Mucosa of rectum (tissue), 2 donors: Measurements from ENCODE around the gene ATP7B.
"Not testable (repeated sequence)": the region's sequence is repeated elsewhere in the genome, so short reads cannot be mapped to it uniquely, and the experiment has no call there.

Source experiments
- H3K27ac ChIP-seq, 2 donors: one replicate each; pipeline ENCODE4 v1.7.0; 2013; ENCODE audit warnings: inconsistent platforms in 2 of 2, low read depth in 2 of 2, low read length in 2 of 2
- H3K27me3 ChIP-seq, 2 donors: one replicate each; pipeline ENCODE4 v1.7.0; 2013; ENCODE audit warnings: low read length in 2 of 2; ENCODE audit not compliant: control insufficient read depth in 2 of 2, insufficient read depth in 2 of 2
- H3K36me3 ChIP-seq, 2 donors: one replicate each; pipeline ENCODE4 v1.7.0; 2013; ENCODE audit warnings: low read length in 2 of 2; ENCODE audit not compliant: control insufficient read depth in 2 of 2, insufficient read depth in 2 of 2
- H3K4me1 ChIP-seq, 2 donors: one replicate each; pipeline ENCODE4 v1.7.0; 2013; ENCODE audit warnings: low read length in 2 of 2, mild to moderate bottlenecking in 1 of 2; ENCODE audit not compliant: control insufficient read depth in 2 of 2, insufficient read depth in 2 of 2
- H3K4me3 ChIP-seq, 2 donors: one replicate each; pipeline ENCODE4 v1.7.0; 2013; ENCODE audit warnings: low read length in 2 of 2
- H3K9ac ChIP-seq, 2 donors: one replicate each; pipeline ENCODE4 v1.7.0; 2013; ENCODE audit warnings: low read length in 2 of 2, low read depth in 1 of 2, mild to moderate bottlenecking in 1 of 2
- H3K9me3 ChIP-seq, 2 donors: one replicate each; pipeline ENCODE4 v1.7.0; 2013; ENCODE audit warnings: low read length in 2 of 2; ENCODE audit not compliant: control insufficient read depth in 2 of 2
- donor health status: healthy.
- donor health status: Normal muscosa, but diverticular disease.

Gene ATP7B

GRCh38 chr13:52010890-52011631 lies at the start of gene ATP7B:
Gene ATP7B (minus strand): TSS chr13:52011450. CDS start chr13:52011337, 113 bp downstream.
- H3K36me3 ChIP-seq = no peaks in the 10 kb centered on the region
- H3K27me3 ChIP-seq = no peaks in the 10 kb centered on the region
- H3K4me3 ChIP-seq = peak within 1 kb of the TSS; percentile 87 to 94
- no peaks in the 10 kb centered on the region for H3K9me3 ChIP-seq
- H3K4me1 ChIP-seq = peaks cover 11 to 15% of the 10 kb centered on the region in 2 donors
- peak within 1 kb of the TSS; percentile 81 to 85 for H3K9ac ChIP-seq
- H3K27ac ChIP-seq = peak within 1 kb of the TSS; percentile 73 to 77

- H3K27me3 ChIP-seq = no peaks in the 10 kb centered on the region
- no peaks in the 10 kb centered on the region for H3K36me3 ChIP-seq
- no peak overlapping the region for H3K9ac ChIP-seq
- H3K27ac ChIP-seq = no peak overlapping the region
- H3K9me3 ChIP-seq = no peaks in the 10 kb centered on the region
- H3K4me1 ChIP-seq = no peaks in the 10 kb centered on the region
- no peak overlapping the region for H3K4me3 ChIP-seq
Measured at GRCh38 chr13:52053460-52053859, 42.2 kb upstream of the ATP7B start.

GRCh38 chr13:52051400-52051799 lies 40.1 kb upstream of the ATP7B start:
- Histone ChIP-seq H3K36me3 (no peaks in the 10 kb centered on the region), H3K4me3 (no peak overlapping the region), H3K9ac (no peak overlapping the region), H3K27ac (no peak overlapping the region), H3K4me1 (no peaks in the 10 kb centered on the region), H3K9me3 (no peaks in the 10 kb centered on the region), H3K27me3 (no peaks in the 10 kb centered on the region)

- no peaks in the 10 kb centered on the region for H3K36me3 ChIP-seq
- no peak overlapping the region for H3K9ac ChIP-seq
- no peaks in the 10 kb centered on the region for H3K27me3 ChIP-seq
- no peaks in the 10 kb centered on the region for H3K9me3 ChIP-seq
- no peaks in the 10 kb centered on the region for H3K4me1 ChIP-seq
- no peak overlapping the region for H3K27ac ChIP-seq
- no peak overlapping the region for H3K4me3 ChIP-seq
Measured at GRCh38 chr13:52048516-52048915, 37.3 kb upstream of the ATP7B start.

- H3K9me3 ChIP-seq = no peaks in the 10 kb centered on the region
- H3K27me3 ChIP-seq = no peaks in the 10 kb centered on the region
- no peak overlapping the region for H3K27ac ChIP-seq
- H3K4me1 ChIP-seq = no peaks in the 10 kb centered on the region
- H3K4me3 ChIP-seq = no peak overlapping the region
- H3K36me3 ChIP-seq = no peaks in the 10 kb centered on the region
- no peak overlapping the region for H3K9ac ChIP-seq
Measured at GRCh38 chr13:52047463-52047862, 36.2 kb upstream of the ATP7B start.

- H3K27ac ChIP-seq = no peak overlapping the region
Measured at GRCh38 chr13:52043675-52044074, 32.4 kb upstream of the ATP7B start.

GRCh38 chr13:52036037-52036436 lies 24.8 kb upstream of the ATP7B start:
- H3K9me3 ChIP-seq = no peaks in the 10 kb centered on the region
- H3K27ac ChIP-seq = no peak overlapping the region
- H3K4me3 ChIP-seq = no peak overlapping the region
- H3K4me1 ChIP-seq = no peaks in the 10 kb centered on the region
- H3K9ac ChIP-seq = no peak overlapping the region
- no peaks in the 10 kb centered on the region for H3K36me3 ChIP-seq
- no peaks in the 10 kb centered on the region for H3K27me3 ChIP-seq

More at GRCh38 chr13:52043675-52044074, 32.4 kb upstream of the ATP7B start:
- no peak overlapping the region for H3K4me3 ChIP-seq
- H3K36me3 ChIP-seq = no peaks in the 10 kb centered on the region
- H3K9ac ChIP-seq = no peak overlapping the region
- H3K4me1 ChIP-seq = no peaks in the 10 kb centered on the region
- H3K9me3 ChIP-seq = no peaks in the 10 kb centered on the region
- H3K27me3 ChIP-seq = no peaks in the 10 kb centered on the region

GRCh38 chr13:52034616-52035226 lies 23.5 kb upstream of the ATP7B start:
- H3K4me3 ChIP-seq = no peak overlapping the region
- no peaks in the 10 kb centered on the region for H3K4me1 ChIP-seq
- H3K27ac ChIP-seq = no peak overlapping the region
- no peaks in the 10 kb centered on the region for H3K27me3 ChIP-seq
- H3K36me3 ChIP-seq = no peaks in the 10 kb centered on the region
- H3K9ac ChIP-seq = no peak overlapping the region
- H3K9me3 ChIP-seq = no peaks in the 10 kb centered on the region

- H3K9ac ChIP-seq = no peak overlapping the region
- no peaks in the 10 kb centered on the region for H3K27me3 ChIP-seq
- peaks cover 4 to 5% of the 10 kb centered on the region in 2 donors for H3K36me3 ChIP-seq
- no peaks in the 10 kb centered on the region for H3K4me1 ChIP-seq
- H3K4me3 ChIP-seq = no peak overlapping the region
- no peak overlapping the region for H3K27ac ChIP-seq
- H3K9me3 ChIP-seq = no peaks in the 10 kb centered on the region
Measured at GRCh38 chr13:52033039-52033438, 21.8 kb upstream of the ATP7B start.

- H3K27me3 ChIP-seq, H3K4me3 ChIP-seq, H3K9ac ChIP-seq, H3K9me3 ChIP-seq, H3K4me1 ChIP-seq, H3K27ac ChIP-seq: not testable (repeated sequence)
- peaks cover 6 to 19% of the 10 kb centered on the region in 2 donors for H3K36me3 ChIP-seq
Measured at GRCh38 chr13:52030401-52030800, 19.2 kb upstream of the ATP7B start.
